Fibroblast of lung (primary cell): ENCODE data around the gene RFNG.

ENCODE experiments used
- CTCF ChIP-seq, 2 donors: IDR thresholded peaks in 1 of 2; conservative IDR thresholded peaks in 1 of 2; 1 replicate in 1 of 2; 2 replicates in 1 of 2; pipeline ENCODE4 v1.5.1; 2011 to 2012; ENCODE audit warnings: low read length in 2 of 2, control low read depth in 1 of 2, inconsistent platforms in 1 of 2, low read depth in 1 of 2, mild to moderate bottlenecking in 1 of 2
- EZH2 ChIP-seq: IDR thresholded peaks from 2 replicates; pipeline ENCODE4 v1.5.1; 2012; ENCODE audit warnings: low read length, control low read depth, mild to moderate bottlenecking; ENCODE audit errors: missing control alignments

GRCh38 chr17:82028246-82028645 is 23.4 kb downstream of the RFNG start:
- no peak for TF ChIP-seq EZH2
- TF ChIP-seq CTCF (conservative IDR thresholded peaks at IDR 0.05 in 1 of 2, IDR thresholded peaks at IDR 0.05 in 1 of 2; ENCODE audit: low read depth in 1 of 2, low read length in 2 of 2) = no peak
